ENCODE data around the gene SLC7A6. TPM values are rescaled to one million over a fixed set of nuclear protein-coding genes. Genes with fewer than 3 reads are reported as not detected.

The SLC7A6 gene
- total and polyA plus RNA-seq, 2 of the 8 experiments (the other 6 are each of a cell fraction or from before 2014, with no cell fraction given): 28.0 to 37.8 TPM

DNA sequence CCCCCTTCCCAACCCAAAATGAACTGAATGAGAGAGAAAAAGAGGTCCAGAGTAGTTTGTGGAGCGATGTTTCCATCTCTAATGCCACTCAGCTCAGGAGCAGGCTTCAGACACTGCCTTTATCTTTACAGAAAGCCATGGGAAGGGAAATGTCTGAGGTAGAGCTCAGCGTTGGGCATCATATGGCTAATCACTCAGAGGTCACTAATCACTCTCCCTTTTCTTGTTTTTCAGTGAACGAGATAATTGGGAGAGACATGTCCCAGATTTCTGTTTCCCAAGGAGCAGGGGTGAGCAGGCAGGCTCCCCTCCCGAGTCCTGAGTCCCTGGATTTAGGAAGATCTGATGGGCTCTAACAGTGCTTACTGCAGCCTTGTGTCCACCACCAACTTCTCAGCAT is 38.2 kb upstream of the SLC7A6 start:
- Histone ChIP-seq H2AFZ (ENCODE audit: low read length) (no peak overlapping the region), H3K4me2 (ENCODE audit: insufficient read depth in 1 of 2, low read depth in 2 of 2, low read length in 2 of 2) (no peak overlapping the region), H2AK5ac (ENCODE audit: low read depth, low read length) (no peak overlapping the region), H2BK120ac (replicated peaks; ENCODE audit: low read depth, low read length) (no peak overlapping the region), H4K91ac (replicated peaks; ENCODE audit: insufficient read length, low read length) (no peak overlapping the region), H4K20me1 (replicated peaks in 1 of 2; ENCODE audit: control insufficient read depth in 1 of 2, insufficient read depth in 2 of 2, low read length in 2 of 2) (peaks cover 2 to 11% of the 10 kb centered on the region in 2 experiments), H3K18ac (ENCODE audit: extremely low read depth, low read length) (no peak overlapping the region), H3K79me2 (ENCODE audit: control insufficient read depth in 1 of 2, insufficient read depth in 2 of 2, low read length in 2 of 2) (no peaks in the 10 kb centered on the region), H2BK20ac (ENCODE audit: low read length) (no peak overlapping the region), H2BK12ac (ENCODE audit: low read depth, low read length) (no peak overlapping the region), H3K23ac (ENCODE audit: insufficient read length) (no peak overlapping the region), H3K4me3 (ENCODE audit: extremely low read depth in 1 of 4, insufficient read depth in 2 of 4, low read depth in 3 of 4, low read length in 4 of 4) (no peak overlapping the region), H3K9me3 (ENCODE audit: insufficient read depth in 2 of 2, low read depth in 1 of 2, low read length in 1 of 2) (no peaks in the 10 kb centered on the region), H3K27me3 (replicated peaks in 1 of 4; ENCODE audit: control insufficient read depth in 3 of 4, extremely low read depth in 1 of 4, insufficient read depth in 3 of 4, low read length in 3 of 4) (no peaks in the 10 kb centered on the region), H3K4me1 (replicated peaks in 1 of 4; ENCODE audit: control insufficient read depth in 3 of 4, insufficient read depth in 4 of 4, low read length in 3 of 4) (peaks cover 0 to 2% (median 0%) of the 10 kb centered on the region in 4 experiments; a peak in 1 of 7 replicates), H3K27ac (ENCODE audit: low read depth, low read length) (no peak overlapping the region), H2BK15ac (ENCODE audit: low read length) (no peak overlapping the region), H4K5ac (ENCODE audit: insufficient read length, low read depth, low read length) (no peak overlapping the region), H3K14ac (ENCODE audit: insufficient read length) (no peak overlapping the region), H3K23me2 (ENCODE audit: low read depth, low read length) (no peaks in the 10 kb centered on the region), H2BK5ac (ENCODE audit: low read depth, low read length) (no peak overlapping the region), H3K56ac (replicated peaks; ENCODE audit: insufficient read length, low read depth, low read length) (no peak overlapping the region), H3K36me3 (ENCODE audit: control insufficient read depth in 2 of 4, insufficient read depth in 4 of 4, low read length in 3 of 4) (peaks cover 7 to 29% (median 14%) of the 10 kb centered on the region in 4 experiments), H4K8ac (ENCODE audit: extremely low read depth, insufficient read depth, low read length) (peak overlapping the region; percentile 12; the same call in 1 of the 2 replicates), H3K9ac (replicated peaks in 1 of 4; ENCODE audit: extremely low read depth in 1 of 4, low read depth in 3 of 4, low read length in 3 of 4) (no peak overlapping the region), H3K79me1 (ENCODE audit: low read depth, low read length) (no peaks in the 10 kb centered on the region), H3K4ac (replicated peaks; ENCODE audit: insufficient read length, low read depth, low read length) (no peak overlapping the region)
- WGBS, 2 experiments (ENCODE audit: extremely low coverage in 1 of 2, insufficient coverage in 1 of 2, insufficient read length in 1 of 2, insufficient replicate concordance in 2 of 2, low coverage in 1 of 2, low lambda C conversion rate in 2 of 2, missing lambda C conversion rate in 1 of 2): 89% methylated on average over 4 of the region's 4 CpGs; no CpG with 5 or more reads in 1 of the 2 experiments
- POLR2A ChIA-PET (ENCODE audit: partially characterized antibody): interaction anchor here (0.7 to 1.5 kb wide), 2 partner anchors 9 to 10 kb away, joined by 4 read pairs; partner anchors contain the start of gene ESRP2
- CTCF ChIA-PET (ENCODE audit: partially characterized antibody): interaction anchor here (1.3 kb wide), 1 partner anchor 10 kb away, joined by 3 read pairs; no protein-coding TSS in a partner anchor
- DNase-seq (ENCODE audit: low read depth in 1 of 2, low spot score in 2 of 2) (no peak), FAIRE-seq (no peak)
- TF ChIP-seq TAF7 (optimal IDR thresholded peaks at IDR 0.05; ENCODE audit: borderline replicate concordance, low read depth, low read length) (no peak), RBBP5 (IDR thresholded peaks at IDR 0.05; ENCODE audit: borderline replicate concordance, low read depth, low read length) (no peak), RXRA (IDR thresholded peaks at IDR 0.05; ENCODE audit: insufficient read depth, low read depth, low read length) (no peak), RFX5 (IDR thresholded peaks at IDR 0.05; ENCODE audit: borderline replicate concordance, low read depth, low read length) (no peak), POU5F1 (IDR thresholded peaks at IDR 0.05; ENCODE audit: low read depth, low read length) (no peak), CTBP2 (IDR thresholded peaks at IDR 0.05; ENCODE audit: borderline replicate concordance, insufficient read depth, insufficient read length, low read length) (no peak), CBX5 (IDR thresholded peaks at IDR 0.05; ENCODE audit: low read depth, low read length) (no peak), YY1 (IDR thresholded peaks at IDR 0.05; ENCODE audit: low read depth, low read length) (no peak), CHD2 (IDR thresholded peaks at IDR 0.05; ENCODE audit: low read length) (no peak)
- TF ChIP-seq, protein P1, sequence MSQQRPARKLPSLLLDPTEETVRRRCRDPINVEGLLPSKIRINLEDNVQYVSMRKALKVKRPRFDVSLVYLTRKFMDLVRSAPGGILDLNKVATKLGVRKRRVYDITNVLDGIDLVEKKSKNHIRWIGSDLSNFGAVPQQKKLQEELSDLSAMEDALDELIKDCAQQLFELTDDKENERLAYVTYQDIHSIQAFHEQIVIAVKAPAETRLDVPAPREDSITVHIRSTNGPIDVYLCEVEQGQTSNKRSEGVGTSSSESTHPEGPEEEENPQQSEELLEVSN (IDR thresholded peaks at IDR 0.05): no peak
